HCT116 (cell line): Measurements from ENCODE around the gene MUSTN1. TPM values are rescaled to one million over a fixed set of nuclear protein-coding genes. Genes with fewer than 3 reads are reported as not detected.
A peak's percentile ranks its signal among the peaks of the same experiment; 100 is the strongest.

Experiments
- ATAC-seq: fragments of 200-7000 bp; cut with Tn5 transposase; 2 replicates; pipeline ENCODE4 v1.9.1; 2020; ENCODE audit warnings: mild to moderate bottlenecking, moderate library complexity
- BruUV-seq: library from RNA; stranded (reverse); fragments of 400-500 nt; replicated peaks from 2 replicates; lab custom pipeline; 2021; lab: Mats Ljungman, UMichigan
- CTCF ChIA-PET: fragments of 300-600 bp; sonication (Branson Sonifier 250); formaldehyde crosslinking; loops from one replicate; lab custom pipeline; 2021; ENCODE audit warnings: antibody characterized with exemption; lab: Charles Lee
- POLR2A ChIA-PET: fragments of 300-600, 350-600 bp; sonication (Branson Sonifier 250); formaldehyde crosslinking; loops from one replicate; lab custom pipeline; 2021; ENCODE audit warnings: antibody characterized with exemption; lab: Charles Lee
- RAD21 ChIA-PET, 2 experiments: fragments of 300-600 bp; sonication (Branson Sonifier 250); formaldehyde crosslinking; loops; one replicate each; lab custom pipeline; 2023; ENCODE audit warnings: low total read pairs in 2 of 2; ENCODE audit not compliant: uncharacterized antibody in 2 of 2, unreplicated experiment in 2 of 2, low non-redundant PET in 1 of 2; lab: Charles Lee
- DNase-seq: peaks from one replicate; pipeline ENCODE4 v3.0.0-alpha.2; 2010; ENCODE audit warnings: low read depth, low spot score
- H2AFZ ChIP-seq: fragments of 200-600 bp; shearing (Covaris generic), sonication (generic); 2 replicates; pipeline ENCODE4 v1.6.1; 2017; ENCODE audit warnings: low read depth, mixed run types, mixed read lengths, antibody characterized with exemption, low read length; ENCODE audit not compliant: poor library complexity, severe bottlenecking
- H3K27ac ChIP-seq: 2 replicates; pipeline ENCODE4 v1.5.1; 2012; ENCODE audit warnings: low read depth, low read length
- H3K27me3 ChIP-seq: fragments of 200-600 bp; sonication (generic); 2 replicates; pipeline ENCODE4 v1.6.1; 2016; ENCODE audit warnings: mixed run types, low read length, mixed read lengths; ENCODE audit not compliant: insufficient read depth
- H3K36me3 ChIP-seq, 2 experiments: fragments of 200-500 bp in 1 of 2; fragments of 200-600 bp in 1 of 2; sonication (Bioruptor generic) in 1 of 2; sonication (generic) in 1 of 2; 2 replicates each; pipeline versions ENCODE4 v1.5.1 to v1.6.1; 2014 to 2016; ENCODE audit warnings: low read length in 2 of 2, inconsistent platforms in 1 of 2, mixed read lengths in 1 of 2, mixed run types in 1 of 2; ENCODE audit not compliant: insufficient read depth in 2 of 2, control insufficient read depth in 1 of 2
- H3K4me1 ChIP-seq, 2 experiments: fragments of 200-600 bp in 1 of 2; sonication (generic) in 1 of 2; 2 replicates each; pipeline versions ENCODE4 v1.5.1 to v1.6.1; 2012 to 2017; ENCODE audit warnings: low read length in 2 of 2, inconsistent platforms in 1 of 2, mild to moderate bottlenecking in 1 of 2, mixed read lengths in 1 of 2, mixed run types in 1 of 2, moderate library complexity in 1 of 2; ENCODE audit not compliant: insufficient read depth in 2 of 2, control insufficient read depth in 1 of 2
- H3K4me2 ChIP-seq: fragments of 200-600 bp; sonication (generic); 2 replicates; pipeline ENCODE4 v1.6.1; 2017; ENCODE audit warnings: mixed run types, low read length, mixed read lengths
- H3K4me3 ChIP-seq, 2 experiments: fragments of 200-600 bp in 1 of 2; sonication (generic) in 1 of 2; replicated peaks in 1 of 2; 2 replicates each; pipeline ENCODE4 v1.5.1; 2011 to 2016; ENCODE audit warnings: low read length in 2 of 2, control low read depth in 1 of 2, low read depth in 1 of 2, mild to moderate bottlenecking in 1 of 2, mixed read lengths in 1 of 2, mixed run types in 1 of 2
- H3K79me2 ChIP-seq: fragments of 200-600 bp; sonication (generic); 2 replicates; pipeline ENCODE4 v1.6.1; 2017; ENCODE audit warnings: mild to moderate bottlenecking, mixed run types, low read length, moderate library complexity, mixed read lengths; ENCODE audit not compliant: insufficient read depth
- H3K9ac ChIP-seq: fragments of 200-600 bp; sonication (generic); 2 replicates; pipeline ENCODE4 v1.6.1; 2016; ENCODE audit warnings: low read length, mixed read lengths
- H3K9me2 ChIP-seq: fragments of 200-600 bp; sonication (generic), shearing (Covaris generic); 2 replicates; pipeline ENCODE4 v1.6.1; 2017; ENCODE audit warnings: mixed run types, mild to moderate bottlenecking, moderate library complexity; ENCODE audit not compliant: insufficient read depth
- H3K9me3 ChIP-seq, 2 experiments: fragments of 200-500 bp in 1 of 2; fragments of 200-600 bp in 1 of 2; sonication (Bioruptor generic) in 1 of 2; sonication (generic) in 1 of 2; 2 replicates each; pipeline ENCODE4 v1.6.1; 2014 to 2017; ENCODE audit warnings: low read length in 2 of 2, mixed read lengths in 2 of 2, inconsistent platforms in 1 of 2, low read depth in 1 of 2, mild to moderate bottlenecking in 1 of 2, mixed run types in 1 of 2, moderate library complexity in 1 of 2; ENCODE audit not compliant: control insufficient read depth in 1 of 2, insufficient read depth in 1 of 2
- H4K20me1 ChIP-seq: fragments of 200-600 bp; sonication (generic), shearing (Covaris generic); 2 replicates; pipeline ENCODE4 v1.6.1; 2017; ENCODE audit warnings: mixed run types, mild to moderate bottlenecking, moderate library complexity; ENCODE audit not compliant: insufficient read depth
- CBX3 ChIP-seq: IDR thresholded peaks from 2 replicates; pipeline ENCODE4 v1.6.1; 2012; ENCODE audit warnings: low read depth
- CEBPB ChIP-seq: IDR thresholded peaks from 2 replicates; pipeline ENCODE4 v1.6.1; 2012; ENCODE audit warnings: low read depth
- ELF1 ChIP-seq: IDR thresholded peaks from 2 replicates; pipeline ENCODE4 v1.6.1; 2012; ENCODE audit warnings: low read depth, borderline replicate concordance
- EZH2 ChIP-seq: fragments of 200-600 bp; sonication (generic); IDR thresholded peaks from 2 replicates; pipeline ENCODE4 v1.6.1; 2017; ENCODE audit warnings: antibody characterized with exemption, mixed run types
- EZH2phosphoT487 ChIP-seq: fragments of 200-600 bp; IDR thresholded peaks from 2 replicates; pipeline ENCODE4 v1.6.1; 2018; ENCODE audit warnings: antibody characterized with exemption, borderline replicate concordance
- FOSL1 ChIP-seq: IDR thresholded peaks from 2 replicates; pipeline ENCODE4 v1.6.1; 2012; ENCODE audit warnings: low read depth
- JUND ChIP-seq: IDR thresholded peaks from 2 replicates; pipeline ENCODE4 v1.6.1; 2012
- POLR2A ChIP-seq: IDR thresholded peaks from 2 replicates; pipeline ENCODE4 v1.7.0; 2011; ENCODE audit warnings: borderline replicate concordance; ENCODE audit not compliant: insufficient read depth, insufficient read length; ENCODE audit errors: extremely low read depth
- POLR2AphosphoS5 ChIP-seq: IDR thresholded peaks from 2 replicates; pipeline ENCODE4 v1.6.1; 2011; ENCODE audit warnings: mild to moderate bottlenecking, low read depth, low read length, moderate library complexity
- REST ChIP-seq: IDR thresholded peaks from 2 replicates; pipeline ENCODE4 v1.6.1; 2012; ENCODE audit warnings: low read depth
- SIN3A ChIP-seq: IDR thresholded peaks from 2 replicates; pipeline ENCODE4 v1.6.1; 2012; ENCODE audit warnings: low read depth
- SP1 ChIP-seq: IDR thresholded peaks from 2 replicates; pipeline ENCODE4 v1.6.1; 2012; ENCODE audit warnings: low read depth
- SRF ChIP-seq: IDR thresholded peaks from 2 replicates; pipeline ENCODE4 v1.6.1; 2012; ENCODE audit warnings: low read depth
- ZBTB33 ChIP-seq: IDR thresholded peaks from 2 replicates; pipeline ENCODE4 v1.6.1; 2011; ENCODE audit warnings: mild to moderate bottlenecking, low read length, moderate library complexity; ENCODE audit not compliant: insufficient replicate concordance; ENCODE audit errors: extremely low read depth
- ZNF274 ChIP-seq: fragments of 200-500 bp; sonication (Bioruptor generic); IDR thresholded peaks from 2 replicates; pipeline ENCODE4 v1.6.1; 2014; ENCODE audit warnings: mild to moderate bottlenecking, low read depth, low read length, inconsistent platforms
- intact Hi-C: fragments of 100-400 bp; cut with micrococcal nuclease; formaldehyde crosslinking; loops from 2 replicates; pipeline ENCODE4 v1.10.0; 2022
- total RNA-seq: library from RNA; stranded (reverse); gene quantifications from one replicate; pipeline ENCODE4 v1.2.1, GENCODE V29; 2021; ENCODE audit not compliant: unreplicated experiment

The MUSTN1 gene
- total RNA-seq, 1 experiment from 2014 or later, result 0.44 TPM

- H3K4me1 ChIP-seq, result no peaks in the 10 kb centered on the region
- ChIA-PET CTCF (interaction anchor here (1.1 to 1.6 kb wide), 2 partner anchors 10 to 257 kb away, joined by 3 read pairs; no protein-coding TSS in a partner anchor), RAD21 (no interaction called here), POLR2A (no interaction called here)
- H3K9ac ChIP-seq, result no peak overlapping the region
- BruUV-seq, result no TSS peak
- H3K9me3 ChIP-seq, result no peaks in the 10 kb centered on the region
- TF ChIP-seq CEBPB (no peak), REST (peak; percentile 41)
- no peaks in the 10 kb centered on the region for H3K79me2 ChIP-seq
- peaks cover 0 to 4% of the 10 kb centered on the region in 2 experiments; a peak in 1 of 4 replicates for H3K36me3 ChIP-seq
- H3K27me3 ChIP-seq, result no peaks in the 10 kb centered on the region
- H4K20me1 ChIP-seq, result no peaks in the 10 kb centered on the region
- no peak overlapping the region for H3K4me2 ChIP-seq
- no peak overlapping the region for H3K27ac ChIP-seq
- H2AFZ ChIP-seq, result no peak overlapping the region
- DNase-seq (no peak), ATAC-seq (no peak)
- no peak overlapping the region for H3K4me3 ChIP-seq
- intact Hi-C loops, result loop anchor here (5.0 kb wide), 1 partner anchor 343 kb away; no protein-coding TSS in a partner anchor
- no peaks in the 10 kb centered on the region for H3K9me2 ChIP-seq
Measured at GRCh38 chr3:52854013-52854412, 19.2 kb upstream of the MUSTN1 start.

- no peak overlapping the region for H3K27ac ChIP-seq
- BruUV-seq, result no TSS peak
- CTCF ChIA-PET, result no interaction called here
- no peaks in the 10 kb centered on the region for H3K79me2 ChIP-seq
- H3K9ac ChIP-seq, result no peak overlapping the region
- peaks cover 0 to 4% of the 10 kb centered on the region in 2 experiments; a peak in 1 of 4 replicates for H3K36me3 ChIP-seq
- no peaks in the 10 kb centered on the region for H3K4me1 ChIP-seq
- ATAC-seq, result no peak
- POLR2A ChIA-PET, result no interaction called here
- no peak overlapping the region for H3K4me2 ChIP-seq
- H3K9me2 ChIP-seq, result no peaks in the 10 kb centered on the region
- no peaks in the 10 kb centered on the region for H4K20me1 ChIP-seq
- H2AFZ ChIP-seq, result no peak overlapping the region
- no peaks in the 10 kb centered on the region for H3K27me3 ChIP-seq
- intact Hi-C loops, result loop anchor here (5.0 kb wide), 1 partner anchor 345 kb away; no protein-coding TSS in a partner anchor
- H3K4me3 ChIP-seq, result no peak overlapping the region
- RAD21 ChIA-PET, result no interaction called here
- no peak for DNase-seq
- H3K9me3 ChIP-seq, result no peaks in the 10 kb centered on the region
- TF ChIP-seq CEBPB (no peak), CBX3 (no peak), FOSL1 (no peak), EZH2 (no peak), SP1 (no peak), SRF (no peak), ZNF274 (no peak), ZBTB33 (no peak), ELF1 (no peak), POLR2AphosphoS5 (no peak), SIN3A (no peak), JUND (no peak), EZH2phosphoT487 (no peak), POLR2A (no peak)
Measured at GRCh38 chr3:52852419-52852818, 17.6 kb upstream of the MUSTN1 start.
